Smooth muscle cell (in vitro differentiated cells): ENCODE results near the gene VSTM2L. TPM values are rescaled to one million over a fixed set of nuclear protein-coding genes. Genes with fewer than 3 reads are reported as not detected.

Experiments
- DNase-seq: peaks from one replicate; lab custom pipeline; 2025; ENCODE audit not compliant: unreplicated experiment; lab: John Stamatoyannopoulos, UW
- H2AFZ ChIP-seq: fragments of 200-600 bp; sonication (generic); 2 replicates; pipeline ENCODE4 v1.6.0; 2016; ENCODE audit warnings: antibody characterized with exemption, low read depth, mild to moderate bottlenecking
- H3F3A ChIP-seq: fragments of 200-600 bp; sonication (generic); 2 replicates; pipeline ENCODE4 v1.6.0; 2017; ENCODE audit warnings: antibody characterized with exemption, low read depth
- H3K27ac ChIP-seq: fragments of 200-600 bp; sonication (generic); 2 replicates; pipeline ENCODE4 v1.5.1; 2016; ENCODE audit warnings: low read depth, mild to moderate bottlenecking
- H3K27me3 ChIP-seq: fragments of 200-600 bp; sonication (generic); 2 replicates; pipeline ENCODE4 v1.6.1; 2016; ENCODE audit warnings: low read depth, mild to moderate bottlenecking
- H3K36me3 ChIP-seq: fragments of 200-600 bp; sonication (generic); 2 replicates; pipeline ENCODE4 v1.5.1; 2016; ENCODE audit warnings: low read depth
- H3K4me1 ChIP-seq: fragments of 200-600 bp; sonication (generic); 2 replicates; pipeline ENCODE4 v1.5.1; 2016; ENCODE audit warnings: low read depth
- H3K4me2 ChIP-seq: fragments of 200-600 bp; sonication (generic); 2 replicates; pipeline ENCODE4 v1.6.0; 2016; ENCODE audit warnings: mild to moderate bottlenecking
- H3K4me3 ChIP-seq: fragments of 200-600 bp; sonication (generic); 2 replicates; pipeline ENCODE4 v1.5.1; 2016; ENCODE audit warnings: mild to moderate bottlenecking
- H3K79me2 ChIP-seq: fragments of 200-600 bp; sonication (generic); 2 replicates; pipeline ENCODE4 v1.6.0; 2016; ENCODE audit warnings: low read depth, mild to moderate bottlenecking
- H3K9ac ChIP-seq: fragments of 200-600 bp; sonication (generic); 2 replicates; pipeline ENCODE4 v1.6.0; 2016; ENCODE audit warnings: low read depth
- H3K9me3 ChIP-seq: fragments of 200-600 bp; sonication (generic); replicated peaks from 2 replicates; pipeline ENCODE4 v1.5.1; 2016; ENCODE audit warnings: low read depth
- H4K20me1 ChIP-seq: fragments of 200-600 bp; sonication (generic); 2 replicates; pipeline ENCODE4 v1.6.0; 2016; ENCODE audit warnings: low read depth
- WGBS: methylation state at CpG from one replicate; pipeline ENCODE4 v1.1.7; 2016; ENCODE audit warnings: low lambda C conversion rate; 5-methylcytosine and 5-hydroxymethylcytosine counted together
- polyA plus RNA-seq: library from polyadenylated mRNA; unstranded; fragments of >200 nt; fragmentation: Nextera tagmentation; extraction: Ambion mirVana; gene quantifications from 2 replicates; pipeline ENCODE4 v1.2.1, GENCODE V29; 2016
- total RNA-seq: library from RNA; depleted of rRNA; stranded (reverse); fragments of >200 nt; gene quantifications from 2 replicates; pipeline ENCODE4 v1.2.3, GENCODE V29; 2014
- TF ChIP-seq, protein P1 (sequence below): fragments of 200-600 bp; sonication (generic); IDR thresholded peaks from 2 replicates; pipeline ENCODE4 v1.5.1; 2017; ENCODE audit warnings: borderline replicate concordance, mild to moderate bottlenecking, antibody characterized with exemption; ENCODE audit not compliant: insufficient read depth, poor library complexity, severe bottlenecking

VSTM2L gene
- total and polyA plus RNA-seq, 2 experiments from 2014 or later = 0.56 to 1.9 TPM

DNA sequence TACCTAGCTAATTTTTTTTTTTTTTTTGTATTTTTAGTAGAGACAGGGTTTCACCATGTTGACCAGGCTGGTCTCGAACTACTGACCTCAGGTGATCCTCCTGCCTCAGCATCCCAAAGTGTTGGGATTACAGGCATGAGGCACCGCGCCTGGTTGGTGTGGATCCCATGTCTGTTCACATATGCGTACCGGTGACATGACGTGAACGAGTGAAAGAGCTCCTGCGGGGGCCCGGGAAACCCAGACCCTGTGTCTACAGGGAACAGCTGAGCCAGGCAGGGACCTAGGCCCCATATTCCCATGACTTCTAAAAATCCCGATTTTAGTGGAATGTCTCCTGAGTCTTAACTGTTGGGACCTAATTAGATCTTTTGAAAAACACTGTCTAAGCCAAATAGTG is 33.1 kb downstream of the VSTM2L start:
- WGBS = 96% methylated on average over 10 of the region's 10 CpGs
- no peaks in the 10 kb centered on the region for H3K79me2 ChIP-seq
- no peak overlapping the region for H2AFZ ChIP-seq
- no peaks in the 10 kb centered on the region for H4K20me1 ChIP-seq
- H3K9me3 ChIP-seq = no peaks in the 10 kb centered on the region
- no peak overlapping the region for H3K4me3 ChIP-seq
- no peak overlapping the region for H3K27ac ChIP-seq
- H3K9ac ChIP-seq = no peak overlapping the region
- TF ChIP-seq, protein P1, sequence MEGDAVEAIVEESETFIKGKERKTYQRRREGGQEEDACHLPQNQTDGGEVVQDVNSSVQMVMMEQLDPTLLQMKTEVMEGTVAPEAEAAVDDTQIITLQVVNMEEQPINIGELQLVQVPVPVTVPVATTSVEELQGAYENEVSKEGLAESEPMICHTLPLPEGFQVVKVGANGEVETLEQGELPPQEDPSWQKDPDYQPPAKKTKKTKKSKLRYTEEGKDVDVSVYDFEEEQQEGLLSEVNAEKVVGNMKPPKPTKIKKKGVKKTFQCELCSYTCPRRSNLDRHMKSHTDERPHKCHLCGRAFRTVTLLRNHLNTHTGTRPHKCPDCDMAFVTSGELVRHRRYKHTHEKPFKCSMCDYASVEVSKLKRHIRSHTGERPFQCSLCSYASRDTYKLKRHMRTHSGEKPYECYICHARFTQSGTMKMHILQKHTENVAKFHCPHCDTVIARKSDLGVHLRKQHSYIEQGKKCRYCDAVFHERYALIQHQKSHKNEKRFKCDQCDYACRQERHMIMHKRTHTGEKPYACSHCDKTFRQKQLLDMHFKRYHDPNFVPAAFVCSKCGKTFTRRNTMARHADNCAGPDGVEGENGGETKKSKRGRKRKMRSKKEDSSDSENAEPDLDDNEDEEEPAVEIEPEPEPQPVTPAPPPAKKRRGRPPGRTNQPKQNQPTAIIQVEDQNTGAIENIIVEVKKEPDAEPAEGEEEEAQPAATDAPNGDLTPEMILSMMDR = no peak
- no peak overlapping the region for H3K4me2 ChIP-seq
- H3K4me1 ChIP-seq = peaks cover 4% of the 10 kb centered on the region
- H3F3A ChIP-seq = no peaks in the 10 kb centered on the region
- H3K27me3 ChIP-seq = no peaks in the 10 kb centered on the region
- no peaks in the 10 kb centered on the region for H3K36me3 ChIP-seq
- DNase-seq = no peak

DNA sequence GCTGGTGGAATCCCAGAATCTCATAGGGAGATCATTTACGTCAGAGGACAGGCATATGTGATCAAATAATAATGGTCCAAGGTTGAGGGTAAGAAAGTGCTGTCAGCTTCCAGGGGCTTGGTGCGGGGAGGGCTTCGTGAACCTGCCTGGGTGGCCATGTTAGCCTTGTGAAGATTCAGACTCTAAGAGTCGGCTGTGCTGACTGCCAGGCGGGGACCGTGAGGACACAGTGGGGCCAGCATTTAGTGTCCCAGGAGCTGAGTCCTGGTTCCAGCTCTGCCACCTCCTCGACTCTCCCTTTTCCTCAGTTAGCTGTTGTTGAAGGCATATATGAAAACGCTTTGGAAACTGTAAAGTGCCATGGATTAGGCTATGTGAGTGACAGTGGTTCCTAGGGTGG is 33.5 kb downstream of the VSTM2L start:
- H3K9me3 ChIP-seq = no peaks in the 10 kb centered on the region
- H3K27me3 ChIP-seq = no peaks in the 10 kb centered on the region
- H3K9ac ChIP-seq = no peak overlapping the region
- H3K79me2 ChIP-seq = no peaks in the 10 kb centered on the region
- H3K36me3 ChIP-seq = no peaks in the 10 kb centered on the region
- H4K20me1 ChIP-seq = no peaks in the 10 kb centered on the region
- no peak for DNase-seq
- H2AFZ ChIP-seq = no peak overlapping the region
- peaks cover 4% of the 10 kb centered on the region for H3K4me1 ChIP-seq
- no peak overlapping the region for H3K4me2 ChIP-seq
- no peak overlapping the region for H3K4me3 ChIP-seq
- WGBS = 92% methylated on average over 8 of the region's 8 CpGs
- TF ChIP-seq, protein P1 = no peak
- H3K27ac ChIP-seq = no peak overlapping the region
- no peaks in the 10 kb centered on the region for H3F3A ChIP-seq

DNA sequence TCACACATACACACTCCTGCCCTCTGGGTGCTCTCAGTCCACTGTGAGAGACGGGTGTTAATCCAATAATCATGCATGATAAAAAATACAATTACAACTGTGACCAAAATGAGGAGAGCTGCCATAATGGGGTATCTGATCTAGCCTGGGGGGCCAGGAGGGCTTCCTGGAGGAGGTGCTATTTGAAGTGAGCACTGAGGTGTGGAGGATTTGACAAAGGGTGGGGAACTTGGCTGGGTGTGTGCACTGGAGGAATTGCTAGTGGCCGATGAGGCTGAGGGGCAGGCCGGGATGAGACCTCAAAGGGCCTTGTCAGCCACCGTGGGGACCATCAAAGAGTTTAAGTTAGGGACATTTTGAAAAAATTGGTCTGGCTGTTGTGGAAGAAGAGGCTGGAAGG is 34.8 kb downstream of the VSTM2L start:
- Histone ChIP-seq H2AFZ (no peak overlapping the region), H3K27ac (no peak overlapping the region), H3K36me3 (no peaks in the 10 kb centered on the region), H3K79me2 (no peaks in the 10 kb centered on the region), H3K4me2 (no peak overlapping the region), H4K20me1 (no peaks in the 10 kb centered on the region), H3K9me3 (no peaks in the 10 kb centered on the region), H3K4me3 (no peak overlapping the region), H3F3A (no peaks in the 10 kb centered on the region), H3K27me3 (no peaks in the 10 kb centered on the region), H3K9ac (no peak overlapping the region), H3K4me1 (peaks cover 4% of the 10 kb centered on the region)
- DNase-seq = no peak
- 93% methylated on average over 4 of the region's 4 CpGs for WGBS
- TF ChIP-seq, protein P1 = no peak

DNA sequence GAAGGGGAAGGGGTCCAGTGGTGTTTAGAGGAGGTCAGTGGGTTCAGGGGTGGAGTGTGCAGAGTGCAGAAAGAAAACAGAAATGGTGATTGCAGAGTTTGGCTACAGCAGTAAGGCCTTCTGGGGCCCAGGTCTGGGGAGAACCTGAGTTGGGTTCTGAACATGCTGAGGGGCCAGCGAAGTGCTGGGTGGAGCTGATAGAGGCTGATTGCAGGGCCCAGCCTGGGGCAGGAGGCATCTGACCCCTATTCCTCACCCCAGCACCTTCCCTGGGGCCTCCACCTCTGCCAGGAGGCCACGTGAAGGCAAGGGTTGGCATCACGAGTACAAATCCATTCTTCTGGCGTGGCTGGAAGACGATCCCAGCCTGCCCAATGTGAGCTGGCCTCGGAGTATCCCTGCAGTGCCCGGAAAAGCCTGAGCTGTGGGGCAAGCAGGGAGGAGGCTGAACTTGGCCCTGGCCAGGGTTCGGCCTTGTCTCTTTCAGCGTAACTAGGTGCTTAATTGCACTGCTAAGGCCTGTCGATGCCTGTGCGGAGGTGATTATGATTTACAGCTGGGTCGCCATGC is 35.3 kb downstream of the VSTM2L start:
- Histone ChIP-seq H3K36me3 (no peaks in the 10 kb centered on the region), H4K20me1 (no peaks in the 10 kb centered on the region), H2AFZ (no peak overlapping the region), H3F3A (no peaks in the 10 kb centered on the region), H3K9ac (no peak overlapping the region), H3K4me2 (no peak overlapping the region), H3K27me3 (no peaks in the 10 kb centered on the region), H3K9me3 (no peaks in the 10 kb centered on the region), H3K4me1 (peaks cover 4% of the 10 kb centered on the region), H3K4me3 (no peak overlapping the region), H3K27ac (no peak overlapping the region), H3K79me2 (no peaks in the 10 kb centered on the region)
- WGBS = 96% methylated on average over 12 of the region's 12 CpGs
- DNase-seq = no peak
- TF ChIP-seq, protein P1 = no peak
